GM10266 (cell line): ENCODE measurements around the gene FXYD5.
"Not testable (repeated sequence)": the region's sequence is repeated elsewhere in the genome, so short reads cannot be mapped to it uniquely, and the experiment has no call there.

Experiments used
- DNase-seq: peaks from one replicate; pipeline ENCODE4 v3.0.0; 2012; ENCODE audit errors: extremely low spot score
- TF ChIP-seq, protein P1 (sequence below): IDR thresholded peaks from 2 replicates; pipeline ENCODE4 v1.5.1; 2012; ENCODE audit warnings: mild to moderate bottlenecking, low read depth; ENCODE audit not compliant: control insufficient read depth, insufficient read depth; ENCODE audit errors: missing control alignments

FXYD5 gene

DNA sequence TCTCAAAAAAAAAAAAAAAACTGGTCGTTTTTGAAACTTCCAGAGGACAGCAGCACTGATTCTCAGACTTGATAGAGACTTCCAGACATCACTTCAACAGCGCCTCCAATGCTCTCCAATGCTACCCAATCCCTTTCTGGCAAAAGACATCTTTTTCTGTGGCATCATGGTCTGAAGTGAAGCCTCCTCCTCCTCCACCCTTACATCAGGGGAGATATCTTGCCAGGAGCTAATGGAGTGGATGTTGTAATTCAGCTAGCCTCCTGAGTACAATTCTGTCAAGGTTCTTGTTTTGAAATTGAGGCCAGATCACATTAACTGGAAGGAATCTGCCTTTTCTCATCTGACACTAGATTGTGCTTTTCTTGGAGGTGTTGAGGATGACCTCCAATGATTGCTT is 24.2 kb downstream of the FXYD5 start:
- TF ChIP-seq, protein P1, sequence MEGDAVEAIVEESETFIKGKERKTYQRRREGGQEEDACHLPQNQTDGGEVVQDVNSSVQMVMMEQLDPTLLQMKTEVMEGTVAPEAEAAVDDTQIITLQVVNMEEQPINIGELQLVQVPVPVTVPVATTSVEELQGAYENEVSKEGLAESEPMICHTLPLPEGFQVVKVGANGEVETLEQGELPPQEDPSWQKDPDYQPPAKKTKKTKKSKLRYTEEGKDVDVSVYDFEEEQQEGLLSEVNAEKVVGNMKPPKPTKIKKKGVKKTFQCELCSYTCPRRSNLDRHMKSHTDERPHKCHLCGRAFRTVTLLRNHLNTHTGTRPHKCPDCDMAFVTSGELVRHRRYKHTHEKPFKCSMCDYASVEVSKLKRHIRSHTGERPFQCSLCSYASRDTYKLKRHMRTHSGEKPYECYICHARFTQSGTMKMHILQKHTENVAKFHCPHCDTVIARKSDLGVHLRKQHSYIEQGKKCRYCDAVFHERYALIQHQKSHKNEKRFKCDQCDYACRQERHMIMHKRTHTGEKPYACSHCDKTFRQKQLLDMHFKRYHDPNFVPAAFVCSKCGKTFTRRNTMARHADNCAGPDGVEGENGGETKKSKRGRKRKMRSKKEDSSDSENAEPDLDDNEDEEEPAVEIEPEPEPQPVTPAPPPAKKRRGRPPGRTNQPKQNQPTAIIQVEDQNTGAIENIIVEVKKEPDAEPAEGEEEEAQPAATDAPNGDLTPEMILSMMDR, result no peak
- DNase-seq, result no peak

DNA sequence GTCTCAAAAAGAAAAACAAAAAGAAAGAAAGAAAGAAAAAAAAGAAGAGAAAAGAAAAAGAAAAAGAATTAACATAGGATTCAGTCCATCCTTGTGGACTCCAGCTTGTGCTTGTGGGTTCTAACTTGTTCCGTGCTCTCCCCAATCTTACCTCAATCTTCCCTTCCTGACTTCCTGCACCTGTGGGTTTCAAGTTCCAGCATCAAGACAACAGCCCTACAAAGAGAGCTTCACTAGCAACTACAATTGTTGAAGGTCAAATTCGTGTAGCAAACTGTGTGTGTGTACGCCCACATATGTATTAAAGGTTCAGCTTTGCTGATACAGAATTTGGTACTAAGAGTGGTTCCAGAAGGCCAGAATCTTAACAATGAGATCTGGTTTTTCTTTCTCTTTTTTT is 25.3 kb downstream of the FXYD5 start:
- DNase-seq, result no peak
- TF ChIP-seq, protein P1, result no peak

DNA sequence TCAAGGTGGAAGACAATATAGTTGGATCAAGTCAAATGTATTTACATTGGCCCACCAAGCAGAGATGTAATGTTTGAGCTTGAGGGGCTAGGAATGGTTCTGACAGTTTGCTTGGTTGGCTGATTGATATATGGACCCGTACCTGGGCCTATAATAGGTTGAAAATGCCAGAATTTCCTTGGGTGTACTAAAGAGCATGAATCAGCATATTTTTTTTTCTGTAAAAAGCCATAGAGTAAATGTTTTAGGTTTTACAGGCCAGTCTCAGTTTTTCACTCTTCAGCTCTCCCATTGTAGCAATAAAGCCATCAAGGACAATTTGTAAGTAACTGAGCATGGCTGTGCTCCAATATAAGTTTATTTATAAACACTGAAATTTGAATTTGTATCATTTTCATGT is 26.9 kb downstream of the FXYD5 start:
- TF ChIP-seq, protein P1, result no peak
- DNase-seq, result no peak

DNA sequence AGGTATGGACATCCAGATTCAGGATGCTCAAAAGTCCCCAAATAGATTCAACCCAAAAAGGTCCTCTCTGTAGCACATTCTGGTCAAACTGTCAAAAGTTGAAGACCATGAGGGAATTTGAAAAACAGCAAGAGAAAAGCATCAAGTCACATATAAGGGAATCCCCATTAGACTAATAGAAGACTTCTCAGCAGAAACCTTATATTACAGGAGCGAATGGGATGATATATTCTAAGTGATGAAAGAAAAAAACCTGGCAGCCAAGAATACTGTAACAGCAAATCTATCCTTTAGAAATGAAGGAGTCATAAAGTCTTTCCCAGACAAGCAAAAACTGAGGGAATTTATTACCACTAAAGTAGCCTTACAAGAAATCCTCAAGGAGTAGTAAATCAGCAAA is 29.7 kb downstream of the FXYD5 start:
- TF ChIP-seq, protein P1, result no peak
- no peak for DNase-seq

DNA sequence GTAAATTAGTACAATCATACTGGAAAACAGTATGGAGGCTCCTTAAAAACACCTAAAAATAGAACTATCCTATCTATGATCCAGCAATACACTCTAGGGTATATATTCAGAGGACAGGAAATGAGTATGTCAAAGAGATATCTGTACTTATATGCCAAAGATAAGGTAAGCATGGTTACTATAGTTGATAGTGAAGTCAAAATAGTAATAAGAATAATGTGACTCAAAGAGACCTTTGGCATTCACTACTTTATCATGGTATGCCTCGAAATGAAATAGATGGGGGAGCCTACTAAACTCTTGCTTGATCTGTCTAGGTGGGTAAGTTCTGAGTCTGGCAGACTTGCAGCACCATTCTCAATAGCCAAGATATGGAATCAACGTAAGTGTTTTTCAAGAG is 30.3 kb downstream of the FXYD5 start:
- DNase-seq, result no peak
- TF ChIP-seq, protein P1, result no peak

DNA sequence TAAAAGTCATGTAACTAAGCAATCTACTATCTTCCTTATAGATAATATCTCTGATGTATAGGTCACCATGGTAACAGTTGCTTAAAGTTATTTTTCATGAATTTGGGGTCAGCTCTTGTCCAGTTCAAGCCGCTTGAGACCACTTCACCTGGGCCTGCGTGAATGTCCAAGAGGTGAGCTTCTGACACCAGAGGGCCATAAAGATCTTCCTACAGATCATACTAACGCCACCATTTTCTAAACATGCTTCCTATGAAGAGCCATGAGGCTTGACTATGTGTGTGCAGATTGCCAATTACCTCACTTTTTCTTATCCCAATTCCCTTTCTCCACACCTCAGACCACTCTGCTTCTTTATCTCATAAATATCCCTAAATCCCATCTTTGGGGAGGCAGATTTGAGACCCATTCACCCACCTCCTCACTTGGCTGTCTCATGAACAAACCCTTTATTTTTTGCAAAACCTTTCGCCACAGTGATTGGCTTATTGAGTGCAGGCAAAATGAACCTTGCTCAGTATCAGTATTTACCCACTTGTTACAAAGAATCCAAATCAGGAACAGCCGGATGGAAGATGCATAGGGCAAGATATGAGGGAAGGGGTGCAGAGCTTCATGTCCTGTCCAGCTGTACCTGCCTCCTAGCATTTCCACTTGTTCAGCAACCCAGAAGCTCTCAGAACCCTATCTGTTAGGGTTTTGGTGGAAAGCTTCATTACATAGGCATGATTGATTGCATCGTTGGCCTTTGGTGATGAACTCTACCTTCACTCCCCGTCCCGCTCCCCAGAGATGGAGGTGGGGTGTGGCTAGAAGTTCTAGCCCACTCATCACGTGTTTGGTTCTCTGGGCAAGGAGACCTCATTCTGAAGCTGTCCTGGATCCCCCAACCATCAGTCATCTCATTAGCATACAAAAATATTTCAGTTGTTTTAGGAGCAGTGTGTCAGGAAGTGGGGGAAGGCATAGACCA is 39.8 kb downstream of the FXYD5 start:
- TF ChIP-seq, protein P1, result peak; percentile 14

DNA sequence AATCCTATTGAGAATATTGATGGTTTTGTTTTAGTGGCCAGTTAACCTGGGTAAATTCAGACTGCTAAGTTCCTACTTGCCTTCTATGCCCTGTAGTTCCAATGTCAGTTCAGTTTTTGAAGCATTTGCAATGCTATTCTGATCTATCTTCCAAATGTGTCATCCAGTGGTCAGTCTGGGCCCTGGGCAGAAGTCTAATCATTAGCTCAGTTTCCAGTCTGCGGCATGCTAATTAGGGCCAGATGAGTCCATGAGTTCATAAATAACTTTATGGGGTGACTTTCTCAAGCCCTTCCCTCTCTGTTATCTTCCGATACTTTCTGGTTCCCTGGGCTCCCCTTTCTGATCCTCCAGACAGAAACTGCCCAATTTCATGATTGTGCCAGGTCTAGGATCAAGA is 41.3 kb downstream of the FXYD5 start:
- TF ChIP-seq, protein P1, result no peak
- no peak for DNase-seq

More for the DNA sequence above, 39.8 kb downstream of the FXYD5 start:
- DNase-seq, result no peak

DNA sequence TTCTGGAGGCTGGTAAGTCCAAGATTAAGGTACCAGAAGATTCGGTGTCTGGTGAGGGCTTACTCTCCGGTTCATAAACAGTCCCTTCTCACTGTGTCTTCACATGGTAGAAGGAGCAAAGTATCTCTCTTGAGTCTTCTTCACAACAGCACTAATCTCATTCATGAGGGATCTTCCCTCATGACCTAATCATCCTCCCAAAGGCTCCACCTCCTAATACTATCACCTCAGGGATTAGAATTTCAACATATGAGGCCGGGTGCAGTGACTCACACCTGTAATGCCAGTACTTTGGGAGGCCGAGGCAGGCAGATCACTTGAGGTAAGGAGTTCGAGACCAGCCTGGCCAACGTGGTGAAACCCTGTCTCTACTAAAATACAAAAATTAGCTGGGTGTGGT is 42.3 kb downstream of the FXYD5 start:
- DNase-seq, result not testable (repeated sequence)
